IPS-11a (cell line): Measurements from ENCODE around the gene POLD4.
A peak's percentile ranks its signal among the peaks of the same experiment; 100 is the strongest.

ENCODE experiments used
- H3K4me3 ChIP-seq: one replicate; pipeline ENCODE4 v1.5.1; 2013; ENCODE audit warnings: low read depth, low read length, control low read depth

Gene POLD4

DNA sequence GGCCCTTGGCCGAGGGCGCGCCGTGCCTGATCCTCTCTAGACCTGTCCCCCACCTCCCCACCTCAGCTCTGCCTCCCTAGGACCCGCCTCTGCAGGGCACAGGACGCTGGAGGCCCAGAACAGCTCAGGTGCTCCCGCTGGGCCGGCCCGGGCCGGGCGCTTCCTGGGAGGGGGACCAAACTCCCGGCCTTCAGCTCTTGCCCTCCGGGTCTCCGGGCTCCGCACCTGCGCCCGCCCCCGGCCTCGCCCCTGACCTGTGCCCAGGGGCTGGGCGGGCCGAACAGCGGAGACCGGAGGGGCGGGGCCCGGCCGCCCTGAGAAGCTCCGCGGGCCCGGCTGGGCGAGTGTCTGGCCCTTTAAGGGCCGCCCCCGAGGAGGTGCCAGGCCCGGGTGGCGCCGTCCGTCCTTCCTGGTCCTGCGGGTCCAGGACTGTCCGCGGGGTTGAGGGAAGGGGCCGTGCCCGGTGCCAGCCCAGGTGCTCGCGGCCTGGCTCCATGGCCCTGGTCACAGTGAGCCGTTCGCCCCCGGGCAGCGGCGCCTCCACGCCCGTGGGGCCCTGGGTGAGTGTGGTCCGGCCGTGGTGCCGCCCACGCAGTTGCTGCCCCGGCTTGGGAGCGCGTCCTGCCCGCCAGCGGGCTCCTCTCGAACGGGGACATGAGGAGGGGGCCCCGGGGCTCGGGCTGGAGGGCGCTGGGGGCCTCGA, 50.1 kb downstream of the POLD4 start, which contains the start of gene SSH3:
TSS of gene SSH3 (plus strand) at position 399 of the 703 bp plus-strand sequence. CDS start at position 495, 96 bp downstream.
- H3K4me3 ChIP-seq = peak within 1 kb of the TSS; percentile 65

DNA sequence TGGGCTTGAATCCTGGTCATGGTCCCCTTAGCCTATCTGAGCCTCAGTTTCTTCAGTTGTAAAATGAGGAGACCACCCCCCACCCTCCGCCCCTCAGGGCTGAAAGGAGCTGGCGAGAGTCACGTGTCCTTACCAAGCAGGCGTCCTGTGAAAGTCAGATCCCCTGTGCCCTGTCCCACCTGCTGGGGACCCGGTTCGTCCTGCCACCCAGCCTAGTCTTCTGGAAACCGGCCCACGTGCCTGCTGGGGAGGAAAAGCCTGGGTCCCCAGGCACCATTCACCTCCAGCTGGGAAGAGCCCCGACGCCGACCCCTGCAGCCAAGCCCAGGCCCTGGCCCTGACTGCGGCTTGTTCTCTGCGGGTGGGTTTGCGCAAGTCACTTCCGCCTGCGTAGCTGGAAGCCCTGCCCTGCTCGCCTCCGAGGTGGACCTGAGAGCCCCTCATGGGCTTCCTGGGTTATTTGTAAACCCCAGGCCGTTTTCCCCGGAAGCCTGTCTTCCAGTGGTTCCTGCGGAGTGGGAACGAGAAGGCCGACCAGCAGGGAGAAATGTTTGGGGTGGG, 50.7 kb downstream of the POLD4 start:
- peak overlapping the region; percentile 65 for H3K4me3 ChIP-seq

DNA sequence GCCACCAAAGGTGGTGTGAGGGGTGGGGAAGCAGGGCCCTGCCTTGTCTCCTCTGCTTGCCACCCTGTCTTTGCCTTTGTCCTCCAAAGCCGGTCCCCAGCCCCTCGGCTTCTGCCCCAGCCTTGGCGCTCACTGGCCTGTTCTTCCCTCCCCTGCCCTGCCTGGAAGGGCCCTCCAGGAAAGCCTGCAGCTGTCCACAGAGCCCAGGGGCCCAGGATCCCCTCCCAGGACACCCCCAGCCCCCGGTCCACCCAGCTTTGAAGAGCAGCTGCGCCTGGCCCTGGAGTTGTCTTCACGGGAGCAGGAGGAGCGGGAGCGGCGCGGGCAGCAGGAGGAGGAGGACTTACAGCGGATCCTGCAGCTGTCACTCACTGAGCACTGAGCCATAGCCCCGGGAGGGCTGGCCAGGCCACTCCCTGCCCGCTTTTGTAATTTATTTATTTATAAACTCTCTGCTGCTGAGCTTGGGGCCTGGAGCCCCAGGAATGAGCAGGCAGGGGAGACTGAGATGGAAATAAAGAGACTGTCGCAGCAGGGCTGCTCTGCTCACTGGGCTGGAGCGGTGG, 51.3 kb downstream of the POLD4 start:
- peak overlapping the region; percentile 65 for H3K4me3 ChIP-seq

DNA sequence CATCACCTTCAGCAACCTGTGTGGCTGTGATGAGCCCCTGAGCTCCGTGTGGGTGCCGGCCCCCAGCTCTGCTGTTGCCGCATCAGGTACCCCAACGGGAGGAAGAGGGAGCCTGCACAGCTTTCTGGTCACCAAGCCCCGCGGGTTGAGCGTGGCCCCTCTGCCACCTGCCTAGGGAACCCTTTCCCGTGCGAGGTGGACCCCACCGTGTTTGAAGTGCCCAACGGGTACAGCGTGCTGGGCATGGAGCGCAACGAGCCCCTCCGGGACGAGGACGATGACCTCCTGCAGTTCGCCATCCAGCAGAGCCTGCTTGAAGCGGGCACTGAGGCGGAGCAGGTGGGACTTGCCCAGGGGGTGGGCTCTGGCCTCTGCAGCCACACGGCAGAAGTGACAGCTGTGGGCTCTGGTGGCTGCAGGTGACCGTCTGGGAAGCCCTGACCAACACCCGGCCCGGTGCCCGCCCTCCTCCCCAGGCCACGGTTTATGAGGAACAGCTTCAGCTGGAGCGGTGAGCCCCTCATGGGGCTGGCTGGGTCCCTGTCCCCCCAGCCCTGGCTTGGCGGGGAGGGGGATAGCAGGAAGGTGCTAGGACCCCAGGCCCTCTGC, 51.9 kb downstream of the POLD4 start:
- no peak overlapping the region for H3K4me3 ChIP-seq
